ENCODE results near the gene UBXN4.
A peak's percentile ranks its signal among the peaks of the same experiment; 100 is the strongest.

UBXN4 gene

GRCh38 chr2:135812907-135813511 is 71.4 kb downstream of the UBXN4 start:
- DNase-seq, result no peak

DNA sequence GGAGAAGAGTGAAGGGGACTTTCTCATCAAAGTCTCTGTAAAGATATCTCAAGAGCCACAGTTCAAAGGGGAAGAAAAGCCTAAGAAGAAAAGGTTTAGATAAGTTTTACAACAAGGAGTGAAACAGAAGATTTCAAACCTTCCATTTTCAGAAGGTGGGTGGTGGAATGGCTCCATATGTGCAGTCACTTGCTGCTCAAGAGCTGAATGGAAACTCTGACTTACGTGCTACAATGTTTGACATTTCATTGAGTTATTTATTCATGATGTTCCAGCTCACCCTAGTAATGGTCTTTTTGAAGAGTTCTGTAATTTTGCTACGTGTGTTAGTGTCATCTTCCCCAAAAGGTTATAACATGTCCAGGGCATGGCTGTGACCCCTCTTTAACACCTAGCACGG is 73.6 kb downstream of the UBXN4 start:
- no peak for DNase-seq

- no peak for DNase-seq
These were observed 75.8 kb downstream of the UBXN4 start for GRCh38 chr2:135817466-135817865.

DNA sequence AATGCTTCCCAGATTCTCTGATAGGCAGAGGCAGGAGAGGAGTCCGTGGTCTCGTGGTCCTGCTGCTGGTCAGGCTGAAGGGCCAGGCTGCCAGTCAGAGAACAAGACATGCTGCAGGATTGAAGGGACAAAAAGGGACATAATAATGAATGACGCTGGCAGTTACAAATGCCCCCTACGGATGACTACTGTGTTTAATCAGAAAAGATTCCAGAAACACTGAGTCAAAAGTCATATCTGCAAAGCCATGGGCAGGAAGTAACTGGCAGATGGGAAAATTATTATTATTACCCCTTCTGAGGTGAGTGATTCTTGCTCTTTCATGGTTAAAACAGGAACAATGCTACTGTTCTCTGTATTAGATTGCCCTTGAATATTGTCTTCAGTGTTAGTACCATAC is 76.3 kb downstream of the UBXN4 start:
- DNase-seq, result no peak

DNA sequence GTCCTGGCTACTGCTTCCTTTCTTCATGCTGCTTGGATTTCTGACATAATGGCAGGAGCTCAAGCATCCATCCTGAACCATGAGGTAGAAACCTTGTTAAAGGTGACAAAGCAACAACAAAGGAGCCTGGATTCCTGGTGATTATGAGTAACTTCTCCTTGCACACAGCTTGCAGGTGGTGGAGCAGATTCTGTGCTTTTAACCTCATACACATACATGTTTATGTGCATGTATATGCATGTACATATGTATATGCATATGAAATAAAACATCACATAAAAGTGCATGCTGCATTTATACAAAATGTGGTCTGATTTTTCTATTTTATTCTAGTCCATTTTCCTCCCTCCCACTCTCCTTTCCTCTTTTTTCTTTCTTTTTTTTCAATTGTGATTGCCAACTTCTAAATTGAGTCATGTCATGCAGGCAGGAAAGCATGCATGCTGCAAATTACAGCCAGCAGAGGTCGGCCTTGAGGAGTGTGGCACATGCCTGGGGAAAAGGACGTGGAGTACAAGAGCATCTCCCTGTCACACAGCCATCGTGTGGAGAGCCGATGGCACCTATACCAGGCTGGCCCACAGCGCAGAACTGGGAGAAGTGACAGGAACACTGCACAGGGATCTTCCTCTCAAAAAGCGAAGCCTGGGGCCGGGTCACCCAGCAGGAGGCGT is 77.4 kb downstream of the UBXN4 start:
- DNase-seq, result peak; percentile 85

- DNase-seq, result peak; percentile 95
These were observed 78.5 kb downstream of the UBXN4 start for GRCh38 chr2:135820003-135820618.

GRCh38 chr2:135821190-135821589 is 79.5 kb downstream of the UBXN4 start:
- DNase-seq, result no peak

GRCh38 chr2:135822855-135823254 is 81.2 kb downstream of the UBXN4 start:
- no peak for DNase-seq

- DNase-seq, result no peak
These were observed 83.5 kb downstream of the UBXN4 start for GRCh38 chr2:135825131-135825530.

GRCh38 chr2:135825550-135826176 is 84.0 kb downstream of the UBXN4 start:
- DNase-seq, result no peak

GRCh38 chr2:135826544-135826943 is 84.9 kb downstream of the UBXN4 start:
- DNase-seq, result no peak

GRCh38 chr2:135829378-135830135 is 87.9 kb downstream of the UBXN4 start:
- no peak for DNase-seq

DNA sequence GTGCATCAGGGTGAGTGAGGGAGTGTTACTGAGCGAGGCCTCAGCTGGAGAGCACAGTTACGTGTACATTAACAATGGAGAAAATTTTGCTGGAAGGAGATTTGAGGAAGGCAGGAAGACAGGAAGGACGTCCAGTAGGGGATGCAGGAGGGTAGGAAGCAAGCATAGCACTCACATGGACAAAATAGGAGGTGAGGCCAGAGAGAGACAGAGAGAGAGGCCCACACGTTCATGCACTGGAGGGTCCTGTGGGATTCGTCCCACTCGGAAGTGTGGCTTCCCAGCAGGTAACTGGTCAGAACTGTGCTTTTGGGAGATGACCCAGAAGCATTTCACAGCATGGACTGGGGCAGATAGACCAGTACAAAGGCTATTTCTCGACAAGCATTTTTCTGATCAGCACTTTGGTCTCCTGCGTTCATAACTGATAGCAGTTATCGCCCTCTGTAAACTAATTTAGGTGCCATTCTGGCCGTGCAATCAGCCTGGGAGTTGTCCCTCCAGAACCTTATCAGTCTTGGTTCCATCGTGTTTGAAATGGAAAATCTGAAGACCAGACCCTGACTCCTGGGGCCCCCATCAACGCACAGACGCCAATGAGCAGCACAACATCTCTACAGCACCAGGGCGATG is 89.6 kb downstream of the UBXN4 start:
- DNase-seq, result no peak

DNA sequence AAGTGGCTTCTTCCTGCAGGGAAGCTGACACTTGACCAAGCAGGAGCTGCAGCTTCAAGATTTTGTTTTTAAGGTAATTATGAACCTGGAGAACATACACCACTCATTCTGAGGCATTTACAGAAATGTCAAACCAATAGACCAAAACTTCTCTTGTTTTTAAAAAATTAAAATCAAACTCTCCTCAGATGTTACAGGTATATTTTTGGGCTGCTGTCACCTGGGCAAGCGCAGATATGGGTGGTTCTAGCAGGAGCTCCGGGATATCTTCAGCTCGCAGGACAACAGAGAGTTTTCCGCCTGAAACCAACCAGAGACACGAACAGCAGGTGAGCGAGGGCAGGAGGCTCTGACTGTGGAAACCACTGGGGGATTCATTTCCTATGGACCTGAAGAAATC is 91.2 kb downstream of the UBXN4 start:
- no peak for DNase-seq
